SW480 (cell line): Measurements from ENCODE around the gene LAMB1.

Experiments
- DNase-seq: peaks from one replicate; pipeline ENCODE4 v3.0.0-alpha.2; 2016; ENCODE audit warnings: low spot score

LAMB1 gene

GRCh38 chr7:107877731-107878382, 125.1 kb downstream of the LAMB1 start:
- DNase-seq: no peak

GRCh38 chr7:107876916-107877315, 126.0 kb downstream of the LAMB1 start:
- DNase-seq: no peak

GRCh38 chr7:107874605-107875446, 128.1 kb downstream of the LAMB1 start:
- DNase-seq: peak; percentile 70

GRCh38 chr7:107874111-107874510, 128.8 kb downstream of the LAMB1 start:
- DNase-seq: no peak
